HG02610 (cell line): Measurements from ENCODE around the gene ESRRB.

Experiments
- ATAC-seq: cut with Tn5 transposase; IDR thresholded peaks from one replicate; pipeline ENCODE4 v1.9.1; 2021; ENCODE audit warnings: mild to moderate bottlenecking, moderate library complexity; ENCODE audit not compliant: unreplicated experiment

The ESRRB gene

DNA sequence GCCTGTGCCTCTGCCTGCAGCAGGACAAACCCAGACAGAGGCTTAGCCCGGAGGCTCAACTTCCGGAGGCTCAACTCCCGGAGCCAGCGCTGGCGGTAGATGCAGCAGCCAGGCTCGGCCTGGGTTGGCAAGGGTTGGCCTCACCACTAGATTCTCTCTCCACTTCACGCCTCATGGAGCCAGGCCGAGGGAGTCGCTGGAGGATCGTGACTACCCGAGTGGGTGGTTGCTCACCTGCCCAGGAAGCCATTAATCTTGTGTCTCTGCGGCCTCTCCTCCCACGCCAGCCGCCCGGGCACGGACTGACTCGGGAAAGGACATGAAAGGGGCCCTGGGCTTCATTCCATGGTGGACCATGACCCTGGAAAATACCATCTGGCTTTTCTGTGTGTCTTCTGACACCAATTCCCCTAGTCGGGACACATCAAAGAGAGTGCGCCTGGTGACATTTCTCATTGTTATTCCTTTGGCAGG is 20.8 kb downstream of the ESRRB start:
- ATAC-seq, result no peak

DNA sequence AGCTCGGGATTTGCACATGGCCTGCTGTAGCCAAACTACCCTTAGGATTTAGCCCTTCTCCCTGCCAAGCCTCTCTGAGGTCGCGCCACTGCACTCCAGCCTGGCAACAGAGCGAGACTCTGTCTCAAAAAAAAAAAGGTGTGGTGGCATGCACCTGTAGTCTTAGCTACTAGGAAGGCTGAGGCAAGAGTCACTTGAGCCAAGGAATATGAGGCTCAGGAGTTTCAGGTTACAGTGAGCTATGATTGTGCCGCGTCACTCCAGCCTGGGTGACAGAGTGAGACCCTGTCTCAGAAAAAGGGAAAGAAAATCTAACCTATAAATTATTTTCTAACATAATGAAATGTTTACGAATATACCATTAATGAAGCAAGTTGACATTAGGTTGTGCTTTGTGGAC is 29.7 kb downstream of the ESRRB start:
- no peak for ATAC-seq

DNA sequence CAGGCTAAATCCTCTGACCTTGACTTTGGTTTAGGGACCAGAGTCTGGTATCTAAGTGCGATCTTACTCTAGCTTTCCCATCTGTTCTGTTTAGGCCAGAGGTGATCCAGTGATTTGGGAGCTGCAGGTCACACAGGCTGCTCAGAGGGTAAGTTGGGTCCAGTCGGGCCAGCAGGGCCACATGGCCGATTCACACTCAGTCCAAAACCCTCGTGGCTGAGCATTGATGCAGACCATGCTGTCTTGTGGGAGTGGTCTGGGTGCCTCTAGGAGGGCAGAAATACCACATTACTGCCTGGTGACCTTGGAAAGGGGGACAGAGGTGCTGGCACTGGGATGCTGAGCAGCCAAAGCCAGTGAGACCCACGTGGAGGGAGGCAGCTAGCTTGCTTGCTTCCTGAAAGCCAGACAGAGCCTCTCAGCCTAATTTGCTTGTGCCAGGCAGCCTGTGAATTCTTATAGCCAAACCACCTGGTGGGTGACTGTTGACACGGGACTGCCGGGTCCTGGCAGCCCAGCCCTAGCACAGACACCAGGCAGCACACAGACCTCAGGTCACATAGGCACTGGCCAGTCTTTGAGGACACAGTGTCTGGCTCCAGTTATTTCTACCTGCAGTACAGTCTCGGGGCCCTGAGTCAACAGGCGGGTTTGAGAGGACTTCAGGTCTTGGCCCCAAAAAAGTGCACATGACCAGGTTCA is 31.7 kb downstream of the ESRRB start:
- ATAC-seq, result no peak

DNA sequence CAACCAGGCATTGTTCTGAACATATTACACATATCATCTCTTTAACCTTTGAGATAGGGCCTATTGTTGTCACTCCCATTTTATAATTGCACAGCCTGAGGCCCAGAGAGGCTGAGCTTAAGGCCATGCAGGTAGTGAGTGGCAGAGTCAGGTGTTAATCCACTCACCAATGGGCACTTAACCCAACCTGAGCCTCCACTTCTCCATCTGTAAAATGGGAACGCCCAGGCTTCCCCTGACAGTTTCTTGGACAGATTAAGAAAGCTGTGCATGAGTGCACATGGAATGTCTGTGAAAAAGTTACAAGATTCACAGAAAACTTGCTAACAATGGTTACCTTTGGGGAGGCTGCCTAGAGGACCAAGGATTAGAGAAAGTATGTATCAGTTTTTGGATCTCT is 32.9 kb downstream of the ESRRB start:
- no peak for ATAC-seq

DNA sequence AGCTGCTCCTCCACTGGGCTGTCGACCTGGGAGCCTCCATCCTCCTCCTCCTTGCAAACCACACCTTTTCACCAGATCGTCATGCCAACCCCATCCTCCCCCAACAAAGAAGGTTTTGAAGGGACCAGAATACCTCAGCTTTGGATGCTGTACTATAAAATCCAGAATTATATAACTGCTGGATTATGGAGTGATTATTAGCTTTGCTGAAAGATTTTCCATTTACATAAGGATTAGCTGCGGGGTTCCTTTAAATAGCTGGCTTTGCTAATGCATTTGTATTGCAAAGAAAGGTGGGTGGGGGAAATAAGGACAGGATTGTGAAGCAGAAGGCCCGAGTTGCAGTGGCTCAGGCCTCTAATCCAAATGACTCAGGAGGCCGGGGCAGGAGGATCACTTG is 36.6 kb downstream of the ESRRB start:
- ATAC-seq, result no peak

DNA sequence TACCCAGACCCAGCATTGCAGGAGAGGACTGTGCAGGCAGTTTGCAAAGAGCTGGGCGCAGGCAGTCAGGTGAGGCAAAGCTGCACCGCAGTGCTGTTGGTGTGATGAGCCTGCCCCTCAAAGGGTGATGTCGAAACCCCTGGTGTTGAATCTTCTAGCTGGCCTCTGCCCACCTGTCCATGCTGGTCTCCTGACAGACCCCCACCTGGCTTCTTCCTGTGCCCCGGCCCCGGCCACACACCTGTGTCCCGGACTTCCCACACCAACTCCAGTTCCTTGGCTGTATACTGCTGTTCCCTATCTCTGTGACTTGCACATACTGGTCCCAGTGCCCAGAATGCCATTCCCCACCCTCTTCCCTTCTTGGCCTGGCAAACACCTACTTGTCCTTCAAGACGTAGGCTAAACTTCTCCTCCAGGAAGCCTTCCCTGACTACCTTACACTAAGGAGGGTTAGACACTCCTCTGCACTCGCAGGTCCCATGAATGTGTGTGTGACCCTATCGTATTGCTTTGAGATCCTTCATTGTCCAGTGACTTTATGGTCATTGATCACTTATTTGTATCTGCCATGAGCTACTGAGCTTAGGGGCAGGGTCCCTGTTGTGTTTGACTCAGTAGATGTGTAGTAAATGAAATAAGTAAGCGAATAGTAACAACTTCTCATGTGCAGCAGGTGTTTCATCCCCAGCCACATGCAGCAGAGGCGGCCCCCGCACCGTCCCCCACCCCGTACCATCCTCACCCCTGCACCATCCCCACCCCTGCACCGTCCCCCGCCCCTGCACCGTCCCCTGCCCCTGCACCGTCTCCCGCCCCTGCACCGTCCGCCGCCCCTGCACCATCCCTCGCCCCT is 37.4 kb downstream of the ESRRB start:
- no peak for ATAC-seq

DNA sequence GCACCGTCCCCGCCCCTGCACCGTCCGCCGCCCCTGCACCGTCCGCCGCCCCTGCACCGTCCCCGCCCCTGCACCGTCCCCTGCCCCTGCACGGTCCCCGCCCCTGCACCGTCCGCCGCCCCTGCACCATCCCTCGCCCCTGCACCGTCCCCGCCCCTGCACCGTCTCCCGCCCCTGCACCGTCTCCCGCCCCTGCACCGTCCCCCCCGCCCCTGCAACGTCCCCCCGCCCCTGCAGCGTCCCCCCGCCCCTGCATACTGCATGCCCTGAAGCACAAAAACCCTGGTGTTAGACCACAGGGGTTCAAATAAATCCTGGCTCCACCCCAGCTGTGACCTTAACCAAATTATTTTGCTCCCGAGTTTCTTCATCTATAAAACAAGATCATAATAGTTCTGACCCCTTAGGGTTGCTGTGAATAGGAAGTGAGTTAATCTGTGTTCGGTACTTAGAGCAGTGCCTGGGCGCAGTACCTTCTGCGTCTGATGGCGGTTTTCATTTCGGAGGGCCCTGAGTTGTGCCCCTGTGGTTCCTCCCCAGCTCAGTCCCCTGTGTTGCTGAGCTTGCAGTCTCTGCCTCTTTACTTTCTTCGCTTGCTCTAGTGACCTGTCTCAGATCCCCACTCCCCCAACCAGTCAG is 38.1 kb downstream of the ESRRB start:
- no peak for ATAC-seq

DNA sequence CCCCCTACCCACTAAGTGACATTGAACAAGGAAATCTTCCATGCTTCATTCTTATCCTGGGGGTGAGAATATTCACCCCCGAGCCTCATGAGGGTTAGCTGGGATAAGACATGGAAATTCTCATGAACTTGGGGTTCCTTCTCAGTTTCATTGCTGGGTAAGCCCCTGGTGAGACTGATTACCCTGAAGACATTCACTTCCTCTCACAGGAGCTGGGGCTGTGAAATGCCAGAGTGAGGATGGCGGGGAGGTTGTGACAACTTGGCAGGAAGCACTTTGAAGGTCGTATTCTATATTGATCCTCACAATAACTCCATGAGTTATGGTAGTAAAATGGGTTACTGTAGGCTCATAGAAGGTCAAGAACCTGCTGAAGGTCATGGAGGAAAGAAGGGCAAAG is 43.5 kb downstream of the ESRRB start:
- no peak for ATAC-seq

DNA sequence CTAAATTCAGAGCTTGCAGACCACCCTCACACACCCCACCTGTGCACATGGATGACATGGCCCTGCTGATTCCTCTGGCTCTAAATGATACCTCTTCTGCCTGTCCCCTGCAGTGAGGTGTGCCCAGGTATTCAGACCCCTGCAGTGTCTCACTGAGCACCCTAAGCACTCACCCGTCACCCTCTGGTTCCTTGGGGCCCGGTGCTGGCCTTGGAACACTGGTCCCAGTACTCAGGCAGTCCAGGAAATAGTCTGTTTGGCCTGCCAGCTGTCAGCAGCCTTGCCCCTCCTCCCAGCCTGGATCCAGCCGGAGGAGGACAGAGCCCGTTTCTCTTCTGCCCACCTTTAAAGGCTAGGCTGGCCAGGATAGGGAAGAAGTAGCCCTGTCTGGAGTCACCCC is 44.9 kb downstream of the ESRRB start:
- no peak for ATAC-seq

DNA sequence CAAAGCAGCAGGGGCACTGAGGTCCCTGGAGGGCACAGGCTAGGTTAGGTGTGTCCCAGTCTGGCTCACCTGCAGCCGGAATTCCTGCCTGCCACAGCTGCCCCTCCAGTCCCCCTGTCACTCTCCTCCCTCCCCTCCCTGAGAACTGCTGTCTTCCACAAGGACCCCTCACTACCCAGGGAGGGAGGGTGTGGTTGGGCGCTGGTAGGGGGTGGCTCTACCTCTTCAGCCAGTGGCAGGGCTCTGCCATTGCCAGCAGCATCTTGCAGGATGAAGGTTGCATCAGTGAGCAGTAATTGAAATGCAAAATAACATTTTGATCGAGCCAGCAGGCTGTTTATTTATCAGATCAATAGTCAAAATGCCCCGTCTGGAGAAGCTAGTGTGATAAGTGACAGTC is 45.7 kb downstream of the ESRRB start:
- ATAC-seq, result no peak

DNA sequence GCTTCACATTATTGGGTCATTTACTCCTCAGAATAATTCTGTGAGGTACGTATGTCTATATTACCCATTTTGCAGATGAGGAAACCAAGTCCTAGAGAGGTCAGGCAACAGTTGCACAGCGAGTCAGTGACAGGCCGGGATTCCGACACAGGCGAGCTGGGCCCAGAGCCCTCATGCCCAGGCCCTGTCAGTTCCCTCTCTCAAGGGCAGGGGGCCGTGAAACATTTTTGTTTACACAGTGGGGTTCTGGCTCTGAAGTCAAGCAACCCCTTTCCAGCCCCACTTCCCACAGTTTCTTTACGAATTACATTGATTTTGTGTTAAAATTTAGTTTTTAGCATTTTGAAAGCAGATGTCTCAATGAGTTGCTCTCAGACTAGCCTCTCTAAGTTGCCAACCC is 46.7 kb downstream of the ESRRB start:
- ATAC-seq, result no peak

DNA sequence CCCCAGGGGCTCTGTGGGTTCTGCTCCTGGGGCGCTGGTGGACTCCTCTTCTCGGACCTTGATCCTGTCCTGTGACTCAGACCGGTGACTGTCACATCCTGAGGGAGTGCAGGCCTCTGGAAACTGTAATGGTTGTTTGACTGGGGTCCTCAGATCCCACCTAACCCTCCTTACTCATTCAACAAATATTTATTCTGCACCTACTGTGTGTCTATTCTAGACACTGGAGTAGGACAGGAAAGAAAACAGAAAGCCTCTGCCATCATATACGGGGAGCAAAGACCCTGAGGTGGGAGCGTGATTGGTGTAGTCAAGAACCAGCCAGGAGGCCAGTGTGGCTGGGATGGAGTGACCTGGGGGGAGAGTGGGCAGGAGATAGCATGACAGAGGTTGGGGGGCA is 47.6 kb downstream of the ESRRB start:
- no peak for ATAC-seq

DNA sequence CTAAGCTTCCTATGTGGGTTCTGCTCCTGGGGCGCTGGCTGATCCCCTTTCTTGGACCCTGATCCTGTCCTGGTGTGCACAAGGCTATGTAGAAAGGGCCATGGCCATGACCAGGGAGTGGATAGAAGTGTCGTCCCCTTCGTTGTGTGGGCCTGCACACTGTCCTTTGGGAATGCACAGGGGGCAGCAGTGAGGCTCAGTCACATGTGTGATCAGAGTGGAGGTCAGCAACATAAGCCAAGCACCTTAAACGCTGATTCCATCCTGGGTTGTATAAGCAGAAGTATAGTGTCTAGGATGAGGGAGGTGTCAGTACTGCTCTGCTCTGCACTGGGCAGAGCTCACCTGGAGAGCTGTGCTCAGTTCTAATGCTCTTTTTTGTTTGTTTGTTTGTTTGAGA is 48.4 kb downstream of the ESRRB start:
- no peak for ATAC-seq

DNA sequence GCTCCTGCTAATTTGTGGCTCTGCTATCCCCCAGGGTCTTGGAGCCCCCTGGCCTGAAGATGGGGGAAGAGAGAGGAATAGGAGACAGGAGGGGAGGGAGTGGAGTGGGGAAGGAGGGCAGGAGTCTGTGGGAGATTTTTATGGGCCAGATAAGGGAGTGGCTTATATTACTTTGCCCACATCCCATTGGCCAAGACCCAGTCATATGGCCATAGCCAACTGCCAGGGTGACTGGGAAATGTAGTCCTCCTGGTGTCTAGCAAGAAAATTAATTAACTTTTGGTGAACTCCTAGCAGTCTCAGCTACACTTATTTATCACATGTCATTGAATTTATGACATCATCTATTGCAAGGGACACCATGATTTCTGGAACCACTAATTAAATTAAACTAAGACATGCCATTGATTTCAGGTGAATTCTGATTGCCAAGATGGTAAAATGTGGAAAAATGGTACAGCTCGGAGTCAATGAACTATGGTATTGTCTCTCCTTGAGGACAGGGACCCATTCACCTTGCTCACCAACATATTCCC is 50.3 kb downstream of the ESRRB start:
- no peak for ATAC-seq

DNA sequence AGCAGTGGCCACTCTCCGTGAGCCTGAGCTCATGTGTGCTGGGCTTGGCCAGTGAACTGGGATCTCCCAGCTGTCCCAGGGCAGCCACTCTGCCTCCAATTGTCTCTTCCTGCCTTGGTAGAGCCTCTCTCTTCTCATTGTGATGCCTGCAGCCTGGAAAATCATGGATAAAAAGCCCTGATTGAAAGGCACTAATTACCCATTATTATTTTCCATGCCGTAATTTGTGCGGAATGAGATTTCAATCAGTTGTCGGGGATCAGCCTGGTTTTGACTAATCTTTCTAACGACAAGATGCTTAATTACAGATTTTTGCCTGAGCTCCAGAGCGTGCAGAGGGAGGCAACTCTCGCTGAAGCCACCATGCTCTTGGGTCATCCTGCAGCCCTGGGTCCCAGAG is 52.7 kb downstream of the ESRRB start:
- ATAC-seq, result no peak

DNA sequence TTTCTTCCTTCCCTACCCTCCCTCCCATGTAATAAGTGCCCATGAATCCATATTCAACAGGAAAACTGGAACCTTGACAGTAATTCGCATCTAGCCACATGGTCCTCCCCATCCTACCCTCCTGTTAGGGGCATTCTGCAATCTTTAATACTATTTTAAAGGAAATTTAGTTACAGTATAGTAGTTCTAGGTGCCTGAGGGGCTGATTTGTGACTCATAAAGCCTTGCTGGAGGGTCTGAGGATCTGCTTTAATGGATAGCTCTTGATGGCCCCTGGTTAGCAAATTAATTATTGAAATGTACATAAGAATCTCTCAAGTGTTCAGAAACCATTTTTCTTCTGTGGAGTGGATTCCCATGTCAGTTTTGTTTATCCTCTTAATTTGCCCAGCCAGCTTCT is 54.1 kb downstream of the ESRRB start:
- no peak for ATAC-seq

DNA sequence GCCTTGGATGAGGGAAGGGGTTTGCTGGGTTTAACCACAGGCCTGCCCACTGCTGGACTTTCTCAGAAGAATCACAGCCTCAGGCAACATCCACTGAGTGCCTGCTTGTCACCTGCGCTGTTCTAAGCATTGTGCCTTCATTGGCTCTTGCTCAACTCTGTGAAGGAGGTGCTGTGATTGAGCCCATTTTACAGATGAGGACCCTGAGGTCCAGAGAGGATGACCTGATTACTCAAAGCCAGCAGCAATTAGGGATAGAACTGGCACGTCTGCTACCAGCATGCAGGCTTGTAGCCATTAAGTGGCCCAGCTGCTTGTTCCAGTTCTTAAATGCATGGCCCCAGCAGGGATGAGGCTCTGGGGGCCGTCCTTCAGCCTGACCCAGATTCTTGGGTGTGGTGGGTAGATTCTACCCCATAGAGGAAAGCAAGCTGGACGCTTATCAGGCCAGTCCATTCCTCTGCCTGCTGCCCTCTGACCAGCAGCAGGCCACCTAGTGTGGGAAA is 54.6 kb downstream of the ESRRB start:
- no peak for ATAC-seq

DNA sequence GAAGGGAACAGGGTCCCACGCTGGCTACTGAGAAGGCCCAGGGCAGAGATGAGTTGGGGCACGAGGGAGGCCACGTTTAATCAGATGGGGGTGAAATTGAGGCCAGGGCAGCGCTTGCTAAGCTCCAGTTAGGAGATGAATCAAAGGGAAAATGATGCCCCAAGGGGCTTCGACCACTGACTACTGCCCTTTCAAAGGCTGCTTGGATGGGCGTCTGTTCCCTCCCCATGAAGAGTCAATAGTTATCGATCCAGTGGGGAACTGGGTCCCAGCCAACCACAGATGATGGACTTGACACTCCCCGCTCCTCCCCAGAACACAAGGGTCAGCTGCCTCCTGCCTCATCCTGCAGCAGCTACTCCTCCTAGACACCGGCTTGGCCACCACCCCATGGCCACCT is 55.6 kb downstream of the ESRRB start:
- ATAC-seq, result no peak

DNA sequence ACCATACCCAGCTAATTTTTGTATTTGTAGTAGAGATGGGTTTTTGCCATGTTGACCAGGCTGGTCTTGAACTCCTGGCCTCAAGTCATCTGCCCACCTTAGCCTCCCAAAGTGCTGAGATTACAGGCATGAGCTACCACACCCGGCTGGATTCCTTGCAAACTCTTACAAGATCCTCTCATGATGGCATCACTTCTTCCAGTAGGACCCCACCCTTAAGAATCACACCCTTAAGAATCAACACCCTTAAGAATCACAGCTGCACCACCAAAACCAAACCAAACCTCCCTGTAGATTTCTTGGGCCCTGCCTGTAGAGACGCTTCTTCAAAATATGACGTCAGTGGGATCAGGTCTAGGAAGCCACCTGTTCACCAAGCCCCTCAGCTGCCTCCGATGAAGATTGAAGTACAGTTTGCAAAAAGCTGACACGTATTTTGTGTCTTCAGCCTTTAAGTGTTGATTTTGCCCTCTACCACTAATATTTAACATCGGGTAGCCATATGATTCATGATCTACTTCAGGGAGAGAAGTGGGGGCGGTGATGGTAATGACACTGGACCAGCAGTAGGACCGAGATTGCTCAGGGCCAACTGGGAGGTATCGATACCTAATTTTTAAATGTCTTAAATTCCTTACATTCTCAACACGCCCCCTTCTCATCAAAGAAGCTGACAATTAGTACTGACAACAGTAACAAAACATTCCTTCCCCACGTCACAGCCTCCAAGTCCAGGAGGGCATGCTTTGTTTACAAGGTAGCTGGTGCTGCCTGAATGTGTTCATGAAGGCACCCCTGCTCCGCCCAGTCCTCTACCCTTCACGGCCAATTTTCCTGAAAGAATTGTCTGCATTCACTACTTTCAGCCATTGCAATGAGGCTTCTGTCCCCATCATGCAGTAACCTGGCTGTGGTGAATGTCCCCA is 57.2 kb downstream of the ESRRB start:
- no peak for ATAC-seq

DNA sequence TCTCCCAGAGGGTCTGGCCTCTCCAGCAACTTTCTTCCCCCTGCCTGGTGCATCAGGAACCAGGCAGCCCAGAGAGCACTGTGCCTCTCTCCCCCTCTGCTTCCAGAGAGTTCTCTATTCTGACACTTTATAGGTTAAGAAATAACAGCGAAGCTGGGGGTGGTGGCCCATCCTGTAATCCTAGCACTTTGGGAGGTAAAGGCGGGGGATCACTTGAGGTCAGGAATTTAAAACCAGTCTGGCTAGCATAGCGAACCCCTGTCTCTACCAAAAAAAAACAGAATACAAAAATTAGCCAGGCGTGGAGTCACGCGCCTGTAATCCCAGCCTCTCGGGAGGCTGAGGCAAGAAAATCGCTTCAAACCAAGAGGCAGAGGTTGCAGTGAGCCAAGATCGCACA is 58.3 kb downstream of the ESRRB start:
- ATAC-seq, result no peak
